ENCODE results near the gene UNC93B1.

UNC93B1 gene

DNA sequence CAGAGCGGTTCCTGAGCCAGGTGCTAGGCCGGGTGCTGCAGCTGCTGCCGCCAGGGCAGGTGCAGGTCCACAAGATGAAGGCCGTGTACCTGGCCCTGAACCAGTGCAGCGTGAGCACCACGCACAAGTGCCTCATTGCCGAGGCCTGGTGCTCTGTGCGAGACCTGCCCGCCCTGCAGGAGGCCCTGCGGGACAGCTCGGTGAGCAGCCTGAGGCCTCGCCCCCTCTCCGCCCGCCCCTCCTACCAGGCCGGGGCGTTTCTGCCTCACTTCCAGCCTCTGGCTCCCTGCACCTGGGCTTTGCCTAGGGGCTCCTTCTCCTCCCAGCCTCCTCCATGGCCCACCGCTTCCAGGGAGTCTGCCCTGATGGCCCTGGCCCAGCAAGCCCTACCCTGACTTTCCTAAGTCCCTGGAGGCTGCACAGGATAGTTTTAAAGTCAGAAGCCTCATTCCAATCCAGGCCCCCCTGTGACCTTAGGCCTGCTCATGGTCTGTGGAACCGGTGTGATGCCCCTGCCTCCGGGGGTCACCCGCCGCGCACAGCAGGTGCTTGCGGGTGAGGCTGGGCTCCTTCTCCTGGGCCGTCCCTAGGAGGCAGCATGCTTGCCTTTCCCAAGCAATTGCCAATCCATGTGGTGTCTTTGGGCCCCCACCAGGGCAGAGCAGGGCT is 40.4 kb upstream of the UNC93B1 start:
- Histone ChIP-seq H3K36me3 (ENCODE audit: insufficient read depth, low read length) (no peaks in the 10 kb centered on the region), H2AFZ (ENCODE audit: low read depth, low read length) (no peak overlapping the region), H4K20me1 (ENCODE audit: insufficient read depth, low read length) (no peaks in the 10 kb centered on the region), H3K9me3 (ENCODE audit: insufficient read depth, low read length, severe bottlenecking) (no peaks in the 10 kb centered on the region), H3K79me2 (ENCODE audit: insufficient read depth, low read length) (no peaks in the 10 kb centered on the region), H3K27ac (ENCODE audit: low read length) (no peak overlapping the region), H3K4me1 (ENCODE audit: insufficient read depth, low read length) (peaks cover 11% of the 10 kb centered on the region), H3K27me3 (ENCODE audit: insufficient read depth, low read length, poor library complexity) (no peaks in the 10 kb centered on the region), H3K4me3 (ENCODE audit: low read depth in 1 of 2, low read length in 2 of 2) (no peak overlapping the region), H3K9ac (ENCODE audit: low read depth, low read length) (no peak overlapping the region), H3K4me2 (ENCODE audit: insufficient read depth, low read length) (no peak overlapping the region)
- TF ChIP-seq, protein P1, sequence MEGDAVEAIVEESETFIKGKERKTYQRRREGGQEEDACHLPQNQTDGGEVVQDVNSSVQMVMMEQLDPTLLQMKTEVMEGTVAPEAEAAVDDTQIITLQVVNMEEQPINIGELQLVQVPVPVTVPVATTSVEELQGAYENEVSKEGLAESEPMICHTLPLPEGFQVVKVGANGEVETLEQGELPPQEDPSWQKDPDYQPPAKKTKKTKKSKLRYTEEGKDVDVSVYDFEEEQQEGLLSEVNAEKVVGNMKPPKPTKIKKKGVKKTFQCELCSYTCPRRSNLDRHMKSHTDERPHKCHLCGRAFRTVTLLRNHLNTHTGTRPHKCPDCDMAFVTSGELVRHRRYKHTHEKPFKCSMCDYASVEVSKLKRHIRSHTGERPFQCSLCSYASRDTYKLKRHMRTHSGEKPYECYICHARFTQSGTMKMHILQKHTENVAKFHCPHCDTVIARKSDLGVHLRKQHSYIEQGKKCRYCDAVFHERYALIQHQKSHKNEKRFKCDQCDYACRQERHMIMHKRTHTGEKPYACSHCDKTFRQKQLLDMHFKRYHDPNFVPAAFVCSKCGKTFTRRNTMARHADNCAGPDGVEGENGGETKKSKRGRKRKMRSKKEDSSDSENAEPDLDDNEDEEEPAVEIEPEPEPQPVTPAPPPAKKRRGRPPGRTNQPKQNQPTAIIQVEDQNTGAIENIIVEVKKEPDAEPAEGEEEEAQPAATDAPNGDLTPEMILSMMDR (IDR thresholded peaks at IDR 0.05; ENCODE audit: borderline replicate concordance, extremely low read depth, low read length, poor library complexity, severe bottlenecking): peak; percentile 15
- TF ChIP-seq EZH2 (IDR thresholded peaks at IDR 0.05; ENCODE audit: borderline replicate concordance, low read depth, low read length, severe bottlenecking): no peak
- DNase-seq: no peak
- ATAC-seq (ENCODE audit: insufficient read depth, low read depth): no peak

DNA sequence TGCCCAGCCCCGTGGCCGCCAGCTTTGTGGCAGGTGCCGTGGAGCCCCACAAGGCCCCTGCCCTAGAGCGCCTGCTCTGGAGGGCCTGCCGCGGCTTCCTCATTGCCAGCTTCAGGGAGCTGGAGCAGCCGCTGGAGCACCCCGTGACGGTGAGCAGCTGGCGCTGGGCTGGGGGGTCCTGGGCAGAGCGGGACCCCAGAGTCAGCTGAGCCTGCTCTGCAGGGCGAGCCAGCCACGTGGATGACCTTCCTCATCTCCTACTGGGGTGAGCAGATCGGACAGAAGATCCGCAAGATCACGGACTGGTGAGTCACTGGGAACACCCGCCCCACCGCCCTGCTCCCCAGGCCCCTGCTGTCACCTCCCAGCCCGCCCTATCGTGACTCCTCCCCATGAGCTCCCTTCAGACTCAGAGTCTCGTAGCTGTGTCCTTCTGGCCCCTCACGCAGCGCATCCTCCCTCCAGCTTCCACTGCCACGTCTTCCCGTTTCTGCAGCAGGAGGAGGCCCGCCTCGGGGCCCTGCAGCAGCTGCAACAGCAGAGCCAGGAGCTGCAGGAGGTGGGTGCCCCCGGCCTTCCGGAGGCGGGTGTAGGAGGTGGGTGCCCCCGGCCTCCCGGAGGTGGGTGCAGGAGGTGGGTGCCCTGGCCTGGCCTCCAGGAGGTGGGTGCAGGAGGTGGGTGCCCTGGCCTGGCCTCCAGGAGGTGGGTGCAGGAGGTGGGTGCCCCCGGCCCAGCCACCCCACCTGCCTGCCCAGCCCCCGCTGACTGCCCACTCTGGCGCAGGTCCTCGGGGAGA is 39.6 kb upstream of the UNC93B1 start:
- H3K79me2 ChIP-seq (ENCODE audit: insufficient read depth, low read length): no peaks in the 10 kb centered on the region
- TF ChIP-seq, protein P1 (IDR thresholded peaks at IDR 0.05; ENCODE audit: borderline replicate concordance, extremely low read depth, low read length, poor library complexity, severe bottlenecking): no peak
- TF ChIP-seq EZH2 (IDR thresholded peaks at IDR 0.05; ENCODE audit: borderline replicate concordance, low read depth, low read length, severe bottlenecking): no peak
- ATAC-seq (ENCODE audit: insufficient read depth, low read depth): no peak
- peaks cover 11% of the 10 kb centered on the region for H3K4me1 ChIP-seq (ENCODE audit: insufficient read depth, low read length)
- no peak overlapping the region for H3K4me2 ChIP-seq (ENCODE audit: insufficient read depth, low read length)
- no peak overlapping the region for H3K27ac ChIP-seq (ENCODE audit: low read length)
- no peak overlapping the region for H2AFZ ChIP-seq (ENCODE audit: low read depth, low read length)
- H3K36me3 ChIP-seq (ENCODE audit: insufficient read depth, low read length): no peaks in the 10 kb centered on the region
- no peak for DNase-seq
- no peaks in the 10 kb centered on the region for H3K9me3 ChIP-seq (ENCODE audit: insufficient read depth, low read length, severe bottlenecking)
- no peaks in the 10 kb centered on the region for H4K20me1 ChIP-seq (ENCODE audit: insufficient read depth, low read length)
- no peak overlapping the region for H3K4me3 ChIP-seq (ENCODE audit: low read depth in 1 of 2, low read length in 2 of 2)
- no peak overlapping the region for H3K9ac ChIP-seq (ENCODE audit: low read depth, low read length)
- no peaks in the 10 kb centered on the region for H3K27me3 ChIP-seq (ENCODE audit: insufficient read depth, low read length, poor library complexity)

DNA sequence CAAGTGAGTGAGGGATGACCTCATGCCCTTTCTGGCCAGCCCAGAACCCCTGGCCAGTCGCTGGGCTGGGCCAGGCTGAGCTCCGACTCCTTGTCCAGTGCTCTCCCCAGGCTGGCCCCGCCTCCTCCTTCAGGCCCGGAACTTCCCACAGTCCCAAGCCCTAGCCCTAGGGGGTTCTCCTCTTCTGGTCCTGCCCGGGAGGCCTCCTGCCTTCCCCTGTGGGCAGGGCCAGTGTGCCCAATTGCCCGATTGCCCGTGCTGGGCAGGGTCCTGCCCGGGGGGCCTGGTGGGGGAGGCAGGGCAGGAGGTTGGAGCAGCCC is 39.1 kb upstream of the UNC93B1 start:
- H3K4me3 ChIP-seq (ENCODE audit: low read depth in 1 of 2, low read length in 2 of 2): no peak overlapping the region
- no peak for DNase-seq
- H3K27me3 ChIP-seq (ENCODE audit: insufficient read depth, low read length, poor library complexity): no peaks in the 10 kb centered on the region
- H3K9me3 ChIP-seq (ENCODE audit: insufficient read depth, low read length, severe bottlenecking): no peaks in the 10 kb centered on the region
- H3K79me2 ChIP-seq (ENCODE audit: insufficient read depth, low read length): no peaks in the 10 kb centered on the region
- H4K20me1 ChIP-seq (ENCODE audit: insufficient read depth, low read length): no peaks in the 10 kb centered on the region
- H3K9ac ChIP-seq (ENCODE audit: low read depth, low read length): no peak overlapping the region
- H3K27ac ChIP-seq (ENCODE audit: low read length): no peak overlapping the region
- ATAC-seq (ENCODE audit: insufficient read depth, low read depth): no peak
- no peak overlapping the region for H2AFZ ChIP-seq (ENCODE audit: low read depth, low read length)
- H3K4me1 ChIP-seq (ENCODE audit: insufficient read depth, low read length): peaks cover 11% of the 10 kb centered on the region
- TF ChIP-seq EZH2 (IDR thresholded peaks at IDR 0.05; ENCODE audit: borderline replicate concordance, low read depth, low read length, severe bottlenecking): no peak
- TF ChIP-seq, protein P1 (IDR thresholded peaks at IDR 0.05; ENCODE audit: borderline replicate concordance, extremely low read depth, low read length, poor library complexity, severe bottlenecking): no peak
- H3K36me3 ChIP-seq (ENCODE audit: insufficient read depth, low read length): no peaks in the 10 kb centered on the region
- H3K4me2 ChIP-seq (ENCODE audit: insufficient read depth, low read length): no peak overlapping the region

Data from DND-41 (cell line).